ENCODE data around the gene GRM3.

GRCh38 chr7:86768967-86769760 is 125.5 kb downstream of the GRM3 start:
- TF ChIP-seq CTCF (conservative IDR thresholded peaks at IDR 0.05 in 1 of 2, IDR thresholded peaks at IDR 0.05 in 1 of 2; ENCODE audit: extremely low read depth in 1 of 2, insufficient read depth in 1 of 2, low read depth in 1 of 2, low read length in 2 of 2): no peak
- no peak for TF ChIP-seq EZH2 (IDR thresholded peaks at IDR 0.05; ENCODE audit: borderline replicate concordance, low read length)

Measured in mammary epithelial cell (primary cell).